ENCODE results near the gene TESK2. TPM values are rescaled to one million over a fixed set of nuclear protein-coding genes. Genes with fewer than 3 reads are reported as not detected.
A peak's percentile ranks its signal among the peaks of the same experiment; 100 is the strongest.
"Not testable (repeated sequence)": the region's sequence is repeated elsewhere in the genome, so short reads cannot be mapped to it uniquely, and the experiment has no call there.

Gene TESK2
- polyA plus RNA-seq, 6 donors from 2014 or later = 9.0 to 20.1 (median 12.9) TPM

- DNase-seq (peak; percentile 76), ATAC-seq (ENCODE audit: low read depth in 2 of 2) (peak; percentile 83 to 87)
- no peaks in the 10 kb centered on the region for H3K9me3 Mint-ChIP-seq
- peaks cover 35 to 45% (median 37%) of the 10 kb centered on the region in 3 donors for H3K4me1 Mint-ChIP-seq
- H3K4me3 Mint-ChIP-seq = peak overlapping the region; percentile 48 to 90 (median 77)
- no peaks in the 10 kb centered on the region for H3K36me3 Mint-ChIP-seq
- peak overlapping the region; percentile 95 to 99 (median 98) for H3K27ac Mint-ChIP-seq
- no peaks in the 10 kb centered on the region for H3K27me3 Mint-ChIP-seq
These were observed 97.2 kb downstream of the TESK2 start for GRCh38 chr1:45393718-45394302.

GRCh38 chr1:45386219-45386618 is 104.7 kb downstream of the TESK2 start:
- DNase-seq = no peak
- no peaks in the 10 kb centered on the region for H3K9me3 Mint-ChIP-seq
- peaks cover 6 to 9% of the 10 kb centered on the region in 2 donors for H3K36me3 Mint-ChIP-seq
- H3K27me3 Mint-ChIP-seq = no peaks in the 10 kb centered on the region
- ATAC-seq (ENCODE audit: low read depth in 2 of 2) = no peak
- H3K4me3 Mint-ChIP-seq = no peak overlapping the region
- peaks cover 0 to 12% (median 6%) of the 10 kb centered on the region in 3 donors for H3K4me1 Mint-ChIP-seq
- no peak overlapping the region for H3K27ac Mint-ChIP-seq

GRCh38 chr1:45385302-45385701 is 105.7 kb downstream of the TESK2 start:
- Mint-ChIP-seq H3K27me3 (no peaks in the 10 kb centered on the region), H3K27ac (no peak overlapping the region), H3K9me3 (no peaks in the 10 kb centered on the region), H3K4me1 (peaks cover 0 to 18% (median 6%) of the 10 kb centered on the region in 3 donors), H3K4me3 (no peak overlapping the region), H3K36me3 (peaks cover 6 to 9% of the 10 kb centered on the region in 2 donors)
- ATAC-seq (ENCODE audit: low read depth in 2 of 2) = no peak
- DNase-seq = no peak

- H3K9me3 Mint-ChIP-seq; H3K4me3 Mint-ChIP-seq; H3K27ac Mint-ChIP-seq; DNase-seq; H3K27me3 Mint-ChIP-seq; ATAC-seq (ENCODE audit: low read depth in 2 of 2); H3K36me3 Mint-ChIP-seq: not testable (repeated sequence)
- H3K4me1 Mint-ChIP-seq = peaks cover 0 to 16% (median 0%) of the 10 kb centered on the region in 3 donors
These were observed 106.8 kb downstream of the TESK2 start for GRCh38 chr1:45384213-45384612.

GRCh38 chr1:45383191-45383590 is 107.8 kb downstream of the TESK2 start:
- Mint-ChIP-seq H3K4me3 (no peak overlapping the region), H3K9me3 (no peaks in the 10 kb centered on the region), H3K27ac (peak overlapping the region in 1 of 6 donors; percentile 34), H3K36me3 (peaks cover 6 to 9% of the 10 kb centered on the region in 2 donors), H3K4me1 (peaks cover 0 to 16% (median 0%) of the 10 kb centered on the region in 3 donors), H3K27me3 (no peaks in the 10 kb centered on the region)
- DNase-seq = no peak
- ATAC-seq (ENCODE audit: low read depth in 2 of 2) = no peak

GRCh38 chr1:45381243-45381642 is 109.7 kb downstream of the TESK2 start:
- Mint-ChIP-seq H3K9me3 (no peaks in the 10 kb centered on the region), H3K4me1 (peaks cover 0 to 16% (median 0%) of the 10 kb centered on the region in 3 donors), H3K27ac (no peak overlapping the region), H3K36me3 (peaks cover 11 to 16% of the 10 kb centered on the region in 2 donors), H3K27me3 (no peaks in the 10 kb centered on the region), H3K4me3 (no peak overlapping the region)
- DNase-seq = no peak
- no peak for ATAC-seq (ENCODE audit: low read depth in 2 of 2)

- Mint-ChIP-seq H3K4me1 (peaks cover 0 to 16% (median 0%) of the 10 kb centered on the region in 3 donors), H3K36me3 (peaks cover 11 to 16% of the 10 kb centered on the region in 2 donors), H3K27me3 (no peaks in the 10 kb centered on the region), H3K4me3 (no peak overlapping the region), H3K27ac (peak overlapping the region in 3 of 6 donors; percentile 15 to 75 (median 16)), H3K9me3 (no peaks in the 10 kb centered on the region)
- no peak for ATAC-seq (ENCODE audit: low read depth in 2 of 2)
- no peak for DNase-seq
These were observed 110.2 kb downstream of the TESK2 start for GRCh38 chr1:45380730-45381129.

- H3K27me3 Mint-ChIP-seq = no peaks in the 10 kb centered on the region
- peaks cover 4 to 19% (median 4%) of the 10 kb centered on the region in 3 donors for H3K4me1 Mint-ChIP-seq
- H3K36me3 Mint-ChIP-seq = peaks cover 11 to 16% of the 10 kb centered on the region in 2 donors
- DNase-seq = no peak
- H3K4me3 Mint-ChIP-seq = no peak overlapping the region
- peak overlapping the region in 3 of 6 donors; percentile 15 to 75 (median 16) for H3K27ac Mint-ChIP-seq
- no peak for ATAC-seq (ENCODE audit: low read depth in 2 of 2)
- no peaks in the 10 kb centered on the region for H3K9me3 Mint-ChIP-seq
These were observed 110.8 kb downstream of the TESK2 start for GRCh38 chr1:45380125-45380524.

GRCh38 chr1:45379524-45379923 is 111.4 kb downstream of the TESK2 start:
- Mint-ChIP-seq H3K4me3 (no peak overlapping the region), H3K36me3 (peaks cover 11 to 16% of the 10 kb centered on the region in 2 donors), H3K27ac (no peak overlapping the region), H3K27me3 (no peaks in the 10 kb centered on the region), H3K4me1 (peaks cover 10 to 25% (median 10%) of the 10 kb centered on the region in 3 donors), H3K9me3 (no peaks in the 10 kb centered on the region)
- DNase-seq (no peak), ATAC-seq (ENCODE audit: low read depth in 2 of 2) (no peak)

GRCh38 chr1:45378184-45378583 is 112.8 kb downstream of the TESK2 start:
- no peaks in the 10 kb centered on the region for H3K27me3 Mint-ChIP-seq
- peaks cover 5 to 7% of the 10 kb centered on the region in 2 donors for H3K36me3 Mint-ChIP-seq
- H3K4me1 Mint-ChIP-seq = peaks cover 22 to 30% (median 23%) of the 10 kb centered on the region in 3 donors
- H3K4me3 Mint-ChIP-seq = no peak overlapping the region
- ATAC-seq (ENCODE audit: low read depth in 2 of 2) (no peak), DNase-seq (no peak)
- no peaks in the 10 kb centered on the region for H3K9me3 Mint-ChIP-seq
- H3K27ac Mint-ChIP-seq = no peak overlapping the region

GRCh38 chr1:45375104-45376090 is 115.6 kb downstream of the TESK2 start:
- ATAC-seq (ENCODE audit: low read depth in 2 of 2) (peak; percentile 60 to 67), DNase-seq (no peak)
- H3K27ac Mint-ChIP-seq = peak overlapping the region; percentile 23 to 95 (median 85)
- H3K27me3 Mint-ChIP-seq = no peaks in the 10 kb centered on the region
- peaks cover 5 to 7% of the 10 kb centered on the region in 2 donors for H3K36me3 Mint-ChIP-seq
- peaks cover 33 to 43% (median 38%) of the 10 kb centered on the region in 3 donors for H3K4me1 Mint-ChIP-seq
- peak overlapping the region in 5 of 8 donors; percentile 3 to 43 (median 10) for H3K4me3 Mint-ChIP-seq
- H3K9me3 Mint-ChIP-seq = no peaks in the 10 kb centered on the region

GRCh38 chr1:45373573-45373972 is 117.4 kb downstream of the TESK2 start:
- Mint-ChIP-seq H3K9me3 (no peaks in the 10 kb centered on the region), H3K4me3 (peak overlapping the region in 7 of 8 donors; percentile 51 to 77 (median 64)), H3K36me3 (peaks cover 7 to 9% of the 10 kb centered on the region in 2 donors), H3K4me1 (peaks cover 35 to 45% (median 44%) of the 10 kb centered on the region in 3 donors), H3K27me3 (no peaks in the 10 kb centered on the region), H3K27ac (peak overlapping the region in 5 of 6 donors; percentile 22 to 82 (median 29))
- ATAC-seq (ENCODE audit: low read depth in 2 of 2) (peak; percentile 44 to 51), DNase-seq (no peak)

GRCh38 chr1:45370575-45370974 is 120.4 kb downstream of the TESK2 start:
- Mint-ChIP-seq H3K27me3 (no peaks in the 10 kb centered on the region), H3K4me1 (peaks cover 31 to 45% (median 44%) of the 10 kb centered on the region in 3 donors), H3K27ac (peak overlapping the region in 5 of 6 donors; percentile 11 to 76 (median 31)), H3K9me3 (no peaks in the 10 kb centered on the region), H3K4me3 (peak overlapping the region in 2 of 8 donors; percentile 5 to 55), H3K36me3 (peaks cover 0 to 4% of the 10 kb centered on the region in 2 donors)
- ATAC-seq (ENCODE audit: low read depth in 2 of 2) (peak in 1 of 2 donors; percentile 52), DNase-seq (no peak)

Data from naive B cell (primary cell).